ENCODE data around the gene UGT1A9.
"Not testable (repeated sequence)": the region's sequence is repeated elsewhere in the genome, so short reads cannot be mapped to it uniquely, and the experiment has no call there.

The UGT1A9 gene

GRCh38 chr2:233671290-233672161 lies at the start of gene UGT1A9:
UGT1A9 (plus strand) TSS chr2:233671898; CDS start chr2:233671935, 37 bp downstream.
- no peak for DNase-seq

GRCh38 chr2:233627331-233628025 lies 44.2 kb upstream of the UGT1A9 start:
- no peak for DNase-seq

- not testable (repeated sequence) for DNase-seq
Measured at GRCh38 chr2:233636306-233636705, 35.4 kb upstream of the UGT1A9 start, which contains the start of gene UGT1A10. UGT1A10 (plus strand) TSS chr2:233636448; CDS start chr2:233636523, 75 bp downstream.

GRCh38 chr2:233638836-233639235 lies 32.9 kb upstream of the UGT1A9 start:
- DNase-seq: no peak

- no peak for DNase-seq
Measured at GRCh38 chr2:233639860-233640259, 31.8 kb upstream of the UGT1A9 start.

- DNase-seq: no peak
Measured at GRCh38 chr2:233643128-233643527, 28.6 kb upstream of the UGT1A9 start.

- DNase-seq: not testable (repeated sequence)
Measured at GRCh38 chr2:233646033-233646432, 25.7 kb upstream of the UGT1A9 start.

GRCh38 chr2:233650981-233651380 lies 20.7 kb upstream of the UGT1A9 start:
- DNase-seq: no peak

- DNase-seq: no peak
Measured at GRCh38 chr2:233651430-233651829, 20.3 kb upstream of the UGT1A9 start.

- DNase-seq: no peak
Measured at GRCh38 chr2:233654501-233654900, 17.2 kb upstream of the UGT1A9 start.

GRCh38 chr2:233655043-233655442 lies 16.7 kb upstream of the UGT1A9 start:
- no peak for DNase-seq

- DNase-seq: not testable (repeated sequence)
Measured at GRCh38 chr2:233655943-233656342, 15.8 kb upstream of the UGT1A9 start.

GRCh38 chr2:233656443-233656842 lies 15.3 kb upstream of the UGT1A9 start:
- no peak for DNase-seq

GRCh38 chr2:233658610-233659009 lies 13.1 kb upstream of the UGT1A9 start:
- DNase-seq: no peak

GRCh38 chr2:233663911-233664310 lies 7.8 kb upstream of the UGT1A9 start:
- no peak for DNase-seq

GRCh38 chr2:233668605-233669260 lies 3.0 kb upstream of the UGT1A9 start:
- no peak for DNase-seq

GRCh38 chr2:233672886-233673285 lies 1.2 kb downstream of the UGT1A9 start:
- DNase-seq: no peak

GRCh38 chr2:233673896-233674295 lies 2.2 kb downstream of the UGT1A9 start:
- DNase-seq: no peak

- DNase-seq: no peak
Measured at GRCh38 chr2:233674314-233674713, 2.6 kb downstream of the UGT1A9 start.

GRCh38 chr2:233674995-233675394 lies 3.3 kb downstream of the UGT1A9 start:
- DNase-seq: no peak

GRCh38 chr2:233676046-233676445 lies 4.3 kb downstream of the UGT1A9 start:
- DNase-seq: no peak

- DNase-seq: no peak
Measured at GRCh38 chr2:233679196-233679595, 7.5 kb downstream of the UGT1A9 start.

GRCh38 chr2:233680361-233681045 lies 8.8 kb downstream of the UGT1A9 start:
- DNase-seq: no peak

Data from DMS153 (cell line).